Neural crest cell (in vitro differentiated cells): ENCODE data around the gene DIS3L. TPM values are rescaled to one million over a fixed set of nuclear protein-coding genes. Genes with fewer than 3 reads are reported as not detected.

ENCODE experiments used
- DNase-seq: peaks from one replicate; pipeline ENCODE4 v3.0.0; 2021; ENCODE audit warnings: low read depth, mixed read lengths, low spot score
- H3K27ac Mint-ChIP-seq: one replicate; pipeline ENCODE4 v1.8.0; 2021; ENCODE audit warnings: mild to moderate bottlenecking, mixed read lengths; ENCODE audit not compliant: unreplicated experiment
- H3K27me3 Mint-ChIP-seq: 2 replicates; pipeline ENCODE4 v1.8.0; 2021; ENCODE audit warnings: low read depth, mild to moderate bottlenecking, mixed read lengths
- H3K36me3 Mint-ChIP-seq: 2 replicates; pipeline ENCODE4 v1.8.0; 2021; ENCODE audit warnings: low read depth, mild to moderate bottlenecking, mixed read lengths
- H3K4me1 Mint-ChIP-seq: 2 replicates; pipeline ENCODE4 v1.8.0; 2021; ENCODE audit warnings: mixed read lengths
- H3K4me3 Mint-ChIP-seq: one replicate; pipeline ENCODE4 v1.8.0; 2021; ENCODE audit warnings: mild to moderate bottlenecking, mixed read lengths
- H3K9me3 Mint-ChIP-seq: 2 replicates; pipeline ENCODE4 v1.8.0; 2021; ENCODE audit warnings: mixed read lengths
- total RNA-seq: library from RNA; stranded (reverse); gene quantifications from 2 replicates; pipeline ENCODE4 v1.2.1, GENCODE V29; 2021
- TF ChIP-seq, protein P1 (sequence below): fragments of 200-600 bp; sonication (generic); conservative IDR thresholded peaks from 2 replicates; pipeline ENCODE4 v1.5.0; 2021; ENCODE audit warnings: antibody characterized with exemption, mild to moderate bottlenecking

Gene DIS3L
- total RNA-seq, 1 donor from 2014 or later = 56.3 TPM

DNA sequence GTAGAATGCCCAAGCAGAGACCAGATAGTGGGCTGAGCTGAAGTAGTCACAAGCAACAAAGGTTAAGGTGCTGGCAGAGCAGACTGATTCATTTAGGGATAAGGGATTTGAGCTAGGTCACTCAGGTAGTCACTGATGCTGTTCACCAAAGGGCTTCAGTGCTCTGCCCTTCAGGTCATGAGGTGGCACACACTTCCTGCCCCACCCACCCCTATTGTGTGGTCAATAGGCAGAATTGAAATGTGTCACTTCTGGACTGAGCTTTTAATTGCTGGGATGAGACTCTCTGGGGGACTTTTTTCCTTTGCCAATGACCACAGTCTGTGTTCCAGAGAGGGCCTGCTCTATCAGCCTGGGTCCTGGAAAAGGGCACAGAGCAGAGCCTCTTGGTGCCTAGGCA lies 2.9 kb upstream of the DIS3L start:
- Mint-ChIP-seq H3K27me3 (no peaks in the 10 kb centered on the region), H3K9me3 (no peaks in the 10 kb centered on the region), H3K27ac (no peak overlapping the region), H3K4me3 (peak overlapping the region; percentile 7), H3K36me3 (no peaks in the 10 kb centered on the region), H3K4me1 (peaks cover 32% of the 10 kb centered on the region)
- TF ChIP-seq, protein P1, sequence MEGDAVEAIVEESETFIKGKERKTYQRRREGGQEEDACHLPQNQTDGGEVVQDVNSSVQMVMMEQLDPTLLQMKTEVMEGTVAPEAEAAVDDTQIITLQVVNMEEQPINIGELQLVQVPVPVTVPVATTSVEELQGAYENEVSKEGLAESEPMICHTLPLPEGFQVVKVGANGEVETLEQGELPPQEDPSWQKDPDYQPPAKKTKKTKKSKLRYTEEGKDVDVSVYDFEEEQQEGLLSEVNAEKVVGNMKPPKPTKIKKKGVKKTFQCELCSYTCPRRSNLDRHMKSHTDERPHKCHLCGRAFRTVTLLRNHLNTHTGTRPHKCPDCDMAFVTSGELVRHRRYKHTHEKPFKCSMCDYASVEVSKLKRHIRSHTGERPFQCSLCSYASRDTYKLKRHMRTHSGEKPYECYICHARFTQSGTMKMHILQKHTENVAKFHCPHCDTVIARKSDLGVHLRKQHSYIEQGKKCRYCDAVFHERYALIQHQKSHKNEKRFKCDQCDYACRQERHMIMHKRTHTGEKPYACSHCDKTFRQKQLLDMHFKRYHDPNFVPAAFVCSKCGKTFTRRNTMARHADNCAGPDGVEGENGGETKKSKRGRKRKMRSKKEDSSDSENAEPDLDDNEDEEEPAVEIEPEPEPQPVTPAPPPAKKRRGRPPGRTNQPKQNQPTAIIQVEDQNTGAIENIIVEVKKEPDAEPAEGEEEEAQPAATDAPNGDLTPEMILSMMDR = no peak
- DNase-seq = no peak

GRCh38 chr15:66291816-66292570 lies 1.4 kb upstream of the DIS3L start:
- Mint-ChIP-seq H3K36me3 (no peaks in the 10 kb centered on the region), H3K27me3 (no peaks in the 10 kb centered on the region), H3K9me3 (no peaks in the 10 kb centered on the region), H3K27ac (peak overlapping the region; percentile 95), H3K4me3 (peak overlapping the region; percentile 91), H3K4me1 (peaks cover 43% of the 10 kb centered on the region)
- TF ChIP-seq, protein P1 = no peak
- DNase-seq = no peak

DNA sequence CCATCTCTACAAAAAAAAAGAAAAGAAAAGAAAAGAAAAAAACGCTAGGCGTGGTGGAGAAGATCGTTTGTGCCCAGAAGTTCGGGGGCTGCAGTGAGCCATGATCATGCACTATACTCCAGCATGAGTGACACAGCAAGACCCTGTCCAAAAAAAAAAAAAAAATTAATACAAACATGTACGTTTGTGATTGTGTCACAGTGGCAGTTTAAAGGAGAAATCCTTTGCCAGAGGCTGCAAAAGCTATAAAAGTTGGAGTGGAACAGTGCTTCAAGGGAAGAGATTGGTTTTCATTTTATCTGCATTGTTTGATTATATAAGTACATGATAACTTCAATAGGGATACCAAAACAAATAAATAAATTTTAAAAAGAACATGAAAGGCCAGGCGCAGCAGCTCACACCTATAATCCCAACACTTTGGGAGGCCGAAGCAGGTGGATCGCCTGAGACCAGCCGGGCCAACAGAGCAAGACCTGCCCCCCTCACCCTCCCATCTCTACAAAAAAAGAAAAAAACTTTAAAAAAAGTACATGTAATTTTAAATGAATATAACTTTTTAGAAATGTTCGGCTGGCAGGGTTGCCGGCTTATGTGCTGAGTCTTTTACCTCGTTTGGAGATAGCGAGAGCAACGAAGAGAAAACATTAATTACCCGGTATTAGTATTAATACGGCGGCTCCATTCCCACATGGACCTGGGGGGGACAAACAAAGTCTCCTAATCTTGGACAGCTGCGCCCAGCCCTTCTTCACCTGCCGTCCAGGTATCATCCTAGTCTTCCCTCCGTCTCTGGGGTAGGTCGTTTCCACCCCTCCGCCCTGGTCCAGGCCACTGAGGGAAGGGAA lies 573 bp upstream of the DIS3L start:
- Mint-ChIP-seq H3K27me3 (no peaks in the 10 kb centered on the region), H3K9me3 (no peaks in the 10 kb centered on the region), H3K27ac (peak overlapping the region; percentile 95), H3K4me1 (peaks cover 43% of the 10 kb centered on the region), H3K36me3 (peaks cover 2% of the 10 kb centered on the region), H3K4me3 (peak overlapping the region; percentile 91)
- TF ChIP-seq, protein P1 = no peak
- DNase-seq = no peak

- Mint-ChIP-seq H3K4me1 (peaks cover 46% of the 10 kb centered on the region), H3K9me3 (no peaks in the 10 kb centered on the region), H3K36me3 (peaks cover 5% of the 10 kb centered on the region), H3K27ac (peak overlapping the region; percentile 96), H3K4me3 (peak overlapping the region; percentile 91), H3K27me3 (no peaks in the 10 kb centered on the region)
- TF ChIP-seq, protein P1 = no peak
- no peak for DNase-seq
Measured at GRCh38 chr15:66294157-66294931, 976 bp downstream of the DIS3L start.

DNA sequence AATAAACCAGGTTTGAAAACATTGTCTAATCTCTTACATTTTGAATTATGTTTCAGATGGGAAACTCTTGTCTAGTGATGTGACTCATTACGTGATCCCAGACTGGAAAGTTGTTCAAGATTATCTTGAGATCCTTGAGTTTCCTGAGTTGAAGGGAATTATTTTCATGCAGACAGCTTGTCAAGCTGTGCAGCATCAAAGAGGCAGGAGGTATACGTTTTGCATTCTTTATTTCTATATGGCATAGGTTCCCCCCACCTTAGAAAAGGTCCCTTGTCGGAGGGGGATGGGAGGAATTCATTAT lies 1.5 kb downstream of the DIS3L start:
- no peaks in the 10 kb centered on the region for H3K9me3 Mint-ChIP-seq
- H3K4me1 Mint-ChIP-seq = peaks cover 46% of the 10 kb centered on the region
- no peak for DNase-seq
- TF ChIP-seq, protein P1 = no peak
- H3K27ac Mint-ChIP-seq = no peak overlapping the region
- H3K4me3 Mint-ChIP-seq = peak overlapping the region; percentile 91
- peaks cover 5% of the 10 kb centered on the region for H3K36me3 Mint-ChIP-seq
- H3K27me3 Mint-ChIP-seq = no peaks in the 10 kb centered on the region
